ENCODE results near the gene CHAT.

The CHAT gene

DNA sequence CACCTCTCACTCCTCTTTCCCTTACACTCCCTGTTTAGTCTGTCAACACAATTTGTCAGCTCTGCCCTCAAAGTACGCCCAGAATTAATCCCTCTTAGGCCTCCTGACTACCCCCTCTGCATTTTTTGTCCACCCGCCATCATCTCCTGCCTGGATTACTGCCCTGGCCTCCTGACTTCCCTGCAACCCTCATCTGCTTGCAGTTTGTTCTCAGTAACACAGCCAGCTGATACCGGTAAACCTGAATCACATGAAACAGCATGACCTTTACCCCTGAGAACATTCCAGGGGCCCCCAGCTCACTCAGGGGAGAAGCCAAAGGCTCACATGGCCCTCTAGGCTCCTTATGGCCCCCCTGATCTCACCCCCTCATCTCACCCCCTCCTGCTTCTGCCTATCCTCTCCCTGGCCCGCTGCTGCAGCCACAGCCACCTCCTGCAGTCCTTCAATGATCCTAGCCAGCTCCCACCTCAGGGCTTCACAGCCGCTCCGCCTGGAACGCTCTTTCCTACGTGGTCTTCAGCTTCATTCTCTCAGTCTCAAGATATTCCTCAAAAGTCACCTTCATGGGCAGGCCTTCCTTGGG, 74.5 kb downstream of the CHAT start:
- Histone ChIP-seq H3K27me3 (replicated peaks; ENCODE audit: insufficient read depth, low read length) (no peaks in the 10 kb centered on the region), H3K4me2 (ENCODE audit: low read depth, low read length) (no peak overlapping the region), H3K36me3 (replicated peaks; ENCODE audit: insufficient read depth, low read length) (no peaks in the 10 kb centered on the region)

DNA sequence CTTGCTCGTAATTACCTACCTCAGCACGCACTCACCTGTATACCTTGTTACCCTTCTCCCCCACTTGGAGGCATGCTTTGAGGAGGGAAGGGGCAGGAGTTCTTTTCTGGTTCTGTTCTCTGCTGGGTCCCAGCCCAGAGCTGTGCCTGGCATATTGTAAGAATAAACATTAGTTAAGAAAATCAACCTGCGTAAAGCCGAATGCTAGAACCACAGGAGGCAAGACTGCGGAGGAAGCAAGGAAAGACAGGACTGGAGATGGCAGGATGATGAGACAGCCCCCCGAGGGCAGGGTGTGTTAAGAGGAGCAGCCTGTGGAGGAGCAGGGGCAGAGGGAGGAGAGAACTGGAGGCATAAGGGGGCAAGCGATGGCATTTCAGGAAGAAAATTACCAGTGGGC, 75.1 kb downstream of the CHAT start:
- no peak overlapping the region for H3K4me2 ChIP-seq (ENCODE audit: low read depth, low read length)
- no peaks in the 10 kb centered on the region for H3K4me1 ChIP-seq (ENCODE audit: low read length)
- no peaks in the 10 kb centered on the region for H3K9me3 ChIP-seq (replicated peaks; ENCODE audit: insufficient read depth, low read length)
- no peaks in the 10 kb centered on the region for H3K9me2 ChIP-seq (replicated peaks; ENCODE audit: insufficient read depth, low read length)
- H3K27ac ChIP-seq (ENCODE audit: low read length) = no peak overlapping the region
- no peaks in the 10 kb centered on the region for H3K27me3 ChIP-seq (replicated peaks; ENCODE audit: insufficient read depth, low read length)
- no peaks in the 10 kb centered on the region for H3K79me2 ChIP-seq (ENCODE audit: low read length)
- no peak for DNase-seq
- H3K36me3 ChIP-seq (replicated peaks; ENCODE audit: insufficient read depth, low read length) = no peaks in the 10 kb centered on the region
- H2AFZ ChIP-seq (ENCODE audit: low read length) = no peak overlapping the region
- H3K4me3 ChIP-seq (ENCODE audit: low read length) = no peak overlapping the region
- no peaks in the 10 kb centered on the region for H4K20me1 ChIP-seq (ENCODE audit: insufficient read depth, low read length)
- H3F3A ChIP-seq (ENCODE audit: insufficient read depth, low read length) = no peaks in the 10 kb centered on the region
- H3K9ac ChIP-seq (ENCODE audit: low read length) = no peak overlapping the region
- TF ChIP-seq, protein P1, sequence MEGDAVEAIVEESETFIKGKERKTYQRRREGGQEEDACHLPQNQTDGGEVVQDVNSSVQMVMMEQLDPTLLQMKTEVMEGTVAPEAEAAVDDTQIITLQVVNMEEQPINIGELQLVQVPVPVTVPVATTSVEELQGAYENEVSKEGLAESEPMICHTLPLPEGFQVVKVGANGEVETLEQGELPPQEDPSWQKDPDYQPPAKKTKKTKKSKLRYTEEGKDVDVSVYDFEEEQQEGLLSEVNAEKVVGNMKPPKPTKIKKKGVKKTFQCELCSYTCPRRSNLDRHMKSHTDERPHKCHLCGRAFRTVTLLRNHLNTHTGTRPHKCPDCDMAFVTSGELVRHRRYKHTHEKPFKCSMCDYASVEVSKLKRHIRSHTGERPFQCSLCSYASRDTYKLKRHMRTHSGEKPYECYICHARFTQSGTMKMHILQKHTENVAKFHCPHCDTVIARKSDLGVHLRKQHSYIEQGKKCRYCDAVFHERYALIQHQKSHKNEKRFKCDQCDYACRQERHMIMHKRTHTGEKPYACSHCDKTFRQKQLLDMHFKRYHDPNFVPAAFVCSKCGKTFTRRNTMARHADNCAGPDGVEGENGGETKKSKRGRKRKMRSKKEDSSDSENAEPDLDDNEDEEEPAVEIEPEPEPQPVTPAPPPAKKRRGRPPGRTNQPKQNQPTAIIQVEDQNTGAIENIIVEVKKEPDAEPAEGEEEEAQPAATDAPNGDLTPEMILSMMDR (IDR thresholded peaks at IDR 0.05; ENCODE audit: low read length) = no peak
- TF ChIP-seq EZH2 (optimal IDR thresholded peaks at IDR 0.05; ENCODE audit: low read depth, low read length) (no peak), EZH2phosphoT487 (IDR thresholded peaks at IDR 0.05; ENCODE audit: low read length) (no peak)

More for the DNA sequence above, 74.5 kb downstream of the CHAT start:
- Histone ChIP-seq H3K9me3 (replicated peaks; ENCODE audit: insufficient read depth, low read length) (no peaks in the 10 kb centered on the region), H4K20me1 (ENCODE audit: insufficient read depth, low read length) (no peaks in the 10 kb centered on the region), H3K79me2 (ENCODE audit: low read length) (no peaks in the 10 kb centered on the region), H3K27ac (ENCODE audit: low read length) (no peak overlapping the region), H3K9ac (ENCODE audit: low read length) (no peak overlapping the region), H3K4me1 (ENCODE audit: low read length) (no peaks in the 10 kb centered on the region), H2AFZ (ENCODE audit: low read length) (no peak overlapping the region), H3F3A (ENCODE audit: insufficient read depth, low read length) (no peaks in the 10 kb centered on the region), H3K4me3 (ENCODE audit: low read length) (no peak overlapping the region), H3K9me2 (replicated peaks; ENCODE audit: insufficient read depth, low read length) (no peaks in the 10 kb centered on the region)
- TF ChIP-seq, protein P1 (IDR thresholded peaks at IDR 0.05; ENCODE audit: low read length) = no peak
- TF ChIP-seq EZH2 (optimal IDR thresholded peaks at IDR 0.05; ENCODE audit: low read depth, low read length) = no peak
- no peak for TF ChIP-seq EZH2phosphoT487 (IDR thresholded peaks at IDR 0.05; ENCODE audit: low read length)
- no peak for DNase-seq

- Histone ChIP-seq H3K4me2 (ENCODE audit: low read depth, low read length) (no peak overlapping the region), H3K9me2 (replicated peaks; ENCODE audit: insufficient read depth, low read length) (no peaks in the 10 kb centered on the region), H3K36me3 (replicated peaks; ENCODE audit: insufficient read depth, low read length) (no peaks in the 10 kb centered on the region), H3K79me2 (ENCODE audit: low read length) (no peaks in the 10 kb centered on the region), H2AFZ (ENCODE audit: low read length) (no peak overlapping the region), H3K4me3 (ENCODE audit: low read length) (no peak overlapping the region), H3K4me1 (ENCODE audit: low read length) (no peaks in the 10 kb centered on the region), H3F3A (ENCODE audit: insufficient read depth, low read length) (no peaks in the 10 kb centered on the region), H3K27me3 (replicated peaks; ENCODE audit: insufficient read depth, low read length) (no peaks in the 10 kb centered on the region), H4K20me1 (ENCODE audit: insufficient read depth, low read length) (no peaks in the 10 kb centered on the region), H3K9ac (ENCODE audit: low read length) (no peak overlapping the region), H3K9me3 (replicated peaks; ENCODE audit: insufficient read depth, low read length) (no peaks in the 10 kb centered on the region), H3K27ac (ENCODE audit: low read length) (no peak overlapping the region)
- no peak for TF ChIP-seq EZH2 (optimal IDR thresholded peaks at IDR 0.05; ENCODE audit: low read depth, low read length)
- TF ChIP-seq, protein P1 (IDR thresholded peaks at IDR 0.05; ENCODE audit: low read length) = no peak
- no peak for TF ChIP-seq EZH2phosphoT487 (IDR thresholded peaks at IDR 0.05; ENCODE audit: low read length)
- DNase-seq = no peak
These were observed 76.2 kb downstream of the CHAT start for GRCh38 chr10:49689882-49690510.
